ENCODE results near the gene GNA14.
A peak's percentile ranks its signal among the peaks of the same experiment; 100 is the strongest.

The GNA14 gene

DNA sequence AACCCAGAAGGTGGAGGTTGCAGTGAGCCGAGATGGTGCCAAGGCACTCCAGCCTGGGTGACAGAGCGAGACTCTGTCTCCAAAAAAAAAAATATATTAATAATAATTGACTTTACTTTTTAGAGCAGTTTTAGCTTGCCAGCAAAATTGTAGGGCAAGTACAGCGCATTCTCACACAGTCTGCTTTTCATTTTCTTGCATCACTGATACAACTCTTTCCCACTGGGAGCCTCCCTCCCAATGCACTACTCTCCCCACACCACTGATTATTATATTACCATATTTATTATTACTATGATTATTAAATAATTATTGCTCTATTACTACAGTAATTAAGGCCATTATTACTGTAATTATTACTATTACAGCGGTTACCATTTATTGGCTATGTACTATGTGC, 212.8 kb downstream of the GNA14 start:
- DNase-seq (ENCODE audit: insufficient read length, low spot score) (no peak), FAIRE-seq (no peak)
- no peak for TF ChIP-seq CTCF (IDR thresholded peaks at IDR 0.05; ENCODE audit: insufficient read depth, missing control alignments)

GRCh38 chr9:77433675-77434445, 214.3 kb downstream of the GNA14 start:
- peak; percentile 62 for DNase-seq (ENCODE audit: insufficient read length, low spot score)
- peak; percentile 97 for TF ChIP-seq CTCF (IDR thresholded peaks at IDR 0.05; ENCODE audit: insufficient read depth, missing control alignments)
- no peak for FAIRE-seq

GRCh38 chr9:77432053-77432452, 216.1 kb downstream of the GNA14 start:
- TF ChIP-seq CTCF (IDR thresholded peaks at IDR 0.05; ENCODE audit: insufficient read depth, missing control alignments): no peak
- DNase-seq (ENCODE audit: insufficient read length, low spot score): no peak
- FAIRE-seq: no peak

- no peak for DNase-seq (ENCODE audit: insufficient read length, low spot score)
- no peak for FAIRE-seq
- TF ChIP-seq CTCF (IDR thresholded peaks at IDR 0.05; ENCODE audit: insufficient read depth, missing control alignments): no peak
Measured at GRCh38 chr9:77429928-77430327, 218.2 kb downstream of the GNA14 start.

- FAIRE-seq (no peak), DNase-seq (ENCODE audit: insufficient read length, low spot score) (no peak)
- no peak for TF ChIP-seq CTCF (IDR thresholded peaks at IDR 0.05; ENCODE audit: insufficient read depth, missing control alignments)
Measured at GRCh38 chr9:77427256-77427927, 220.7 kb downstream of the GNA14 start.

- FAIRE-seq (no peak), DNase-seq (ENCODE audit: insufficient read length, low spot score) (no peak)
- TF ChIP-seq CTCF (IDR thresholded peaks at IDR 0.05; ENCODE audit: insufficient read depth, missing control alignments): no peak
Measured at GRCh38 chr9:77426712-77427111, 221.4 kb downstream of the GNA14 start.

DNA sequence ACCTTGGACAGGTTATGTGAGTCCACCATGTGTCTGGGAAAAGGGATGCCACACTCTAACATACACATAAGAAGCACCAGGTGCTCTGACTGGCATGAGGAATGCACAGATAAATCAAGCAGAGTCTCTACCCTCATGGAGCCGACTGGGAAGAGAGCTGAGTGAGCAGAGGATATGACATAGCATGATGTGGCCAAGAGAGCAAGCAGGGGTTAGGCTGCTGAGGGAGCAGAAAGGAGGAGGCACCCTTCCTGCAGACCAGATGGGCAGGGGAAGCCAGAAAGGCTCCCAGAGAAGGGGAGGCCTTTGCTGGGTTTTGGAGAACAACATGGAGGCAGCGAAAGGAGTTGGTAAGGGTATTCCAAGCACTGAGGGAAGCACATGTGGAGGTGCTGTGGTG, 223.1 kb downstream of the GNA14 start:
- DNase-seq (ENCODE audit: insufficient read length, low spot score): no peak
- FAIRE-seq: no peak
- no peak for TF ChIP-seq CTCF (IDR thresholded peaks at IDR 0.05; ENCODE audit: insufficient read depth, missing control alignments)

Data from D721Med (cell line).